CD4-positive, CD25-positive, alpha-beta regulatory T cell (primary cell): ENCODE measurements around the gene SLC6A13. TPM values are rescaled to one million over a fixed set of nuclear protein-coding genes. Genes with fewer than 3 reads are reported as not detected.
"Not testable (repeated sequence)": the region's sequence is repeated elsewhere in the genome, so short reads cannot be mapped to it uniquely, and the experiment has no call there.

Source experiments
- ATAC-seq, 2 donors: fragments of 150-1000 bp; cut with Tn5 transposase; one replicate each; pipeline ENCODE4 v1.10.0; 2021; ENCODE audit warnings: low read depth in 2 of 2, moderate number of reproducible peaks in 2 of 2, moderate library complexity in 1 of 2
- DNase-seq, 3 donors: peaks; one replicate each; pipeline versions ENCODE4 v3.0.0 to v3.0.0-alpha.2; 2012 to 2022; ENCODE audit warnings: mixed read lengths in 1 of 3
- H3K27ac ChIP-seq: one replicate; pipeline ENCODE4 v1.7.0; 2013; ENCODE audit warnings: mild to moderate bottlenecking, low read length; ENCODE audit not compliant: insufficient read depth, poor library complexity, severe bottlenecking
- H3K27me3 ChIP-seq: one replicate; pipeline ENCODE4 v1.7.0; 2013; ENCODE audit warnings: low read length; ENCODE audit not compliant: control insufficient read depth, insufficient read depth
- H3K36me3 ChIP-seq: one replicate; pipeline ENCODE4 v1.7.0; 2013; ENCODE audit warnings: mild to moderate bottlenecking, low read length, moderate library complexity; ENCODE audit not compliant: control insufficient read depth, insufficient read depth
- H3K4me1 ChIP-seq: 2 replicates; pipeline ENCODE4 v1.7.0; 2013; ENCODE audit warnings: mild to moderate bottlenecking, low read length; ENCODE audit not compliant: insufficient read depth, control insufficient read depth, poor library complexity, severe bottlenecking
- H3K4me3 ChIP-seq: one replicate; pipeline ENCODE4 v1.7.0; 2013; ENCODE audit warnings: low read depth, mild to moderate bottlenecking, low read length, moderate library complexity
- H3K9me3 ChIP-seq, 2 experiments: 1 replicate in 1 of 2; 2 replicates in 1 of 2; pipeline ENCODE4 v1.7.0; 2013; ENCODE audit warnings: low read length in 2 of 2, mild to moderate bottlenecking in 1 of 2, moderate library complexity in 1 of 2; ENCODE audit not compliant: control insufficient read depth in 2 of 2
- H3K27ac Mint-ChIP-seq, 3 donors: one replicate each; pipeline ENCODE4 v1.8.0; 2020 to 2022; ENCODE audit warnings: mild to moderate bottlenecking in 3 of 3, mixed read lengths in 3 of 3, moderate library complexity in 2 of 3
- H3K27me3 Mint-ChIP-seq: one replicate; pipeline ENCODE4 v1.8.0; 2022; ENCODE audit warnings: mild to moderate bottlenecking, mixed read lengths
- H3K36me3 Mint-ChIP-seq: one replicate; pipeline ENCODE4 v1.8.0; 2020; ENCODE audit warnings: mixed read lengths
- H3K4me1 Mint-ChIP-seq, 4 donors: one replicate each; pipeline ENCODE4 v1.8.0; 2020 to 2022; ENCODE audit warnings: mixed read lengths in 4 of 4, mild to moderate bottlenecking in 1 of 4
- H3K4me3 Mint-ChIP-seq, 4 donors: one replicate each; pipeline ENCODE4 v1.8.0; 2020 to 2022; ENCODE audit warnings: mild to moderate bottlenecking in 4 of 4, mixed read lengths in 4 of 4, moderate library complexity in 3 of 4
- H3K9me3 Mint-ChIP-seq, 7 donors: one replicate each; pipeline ENCODE4 v1.8.0; 2020 to 2022; ENCODE audit warnings: mixed read lengths in 7 of 7, mild to moderate bottlenecking in 3 of 7, moderate library complexity in 2 of 7
- polyA plus RNA-seq, 4 donors: library from polyadenylated mRNA; unstranded; fragments of 300-500 nt; fragmentation: Illumina TruSeq; gene quantifications; one replicate each; pipeline ENCODE4 v1.2.3, GENCODE V29; 2021
- total RNA-seq: library from RNA; stranded (reverse); gene quantifications from one replicate; pipeline ENCODE4 v1.2.3, GENCODE V29; 2022

SLC6A13 gene
- total and polyA plus RNA-seq, 5 donors from 2014 or later = 0.49 TPM; not detected in 4

DNA sequence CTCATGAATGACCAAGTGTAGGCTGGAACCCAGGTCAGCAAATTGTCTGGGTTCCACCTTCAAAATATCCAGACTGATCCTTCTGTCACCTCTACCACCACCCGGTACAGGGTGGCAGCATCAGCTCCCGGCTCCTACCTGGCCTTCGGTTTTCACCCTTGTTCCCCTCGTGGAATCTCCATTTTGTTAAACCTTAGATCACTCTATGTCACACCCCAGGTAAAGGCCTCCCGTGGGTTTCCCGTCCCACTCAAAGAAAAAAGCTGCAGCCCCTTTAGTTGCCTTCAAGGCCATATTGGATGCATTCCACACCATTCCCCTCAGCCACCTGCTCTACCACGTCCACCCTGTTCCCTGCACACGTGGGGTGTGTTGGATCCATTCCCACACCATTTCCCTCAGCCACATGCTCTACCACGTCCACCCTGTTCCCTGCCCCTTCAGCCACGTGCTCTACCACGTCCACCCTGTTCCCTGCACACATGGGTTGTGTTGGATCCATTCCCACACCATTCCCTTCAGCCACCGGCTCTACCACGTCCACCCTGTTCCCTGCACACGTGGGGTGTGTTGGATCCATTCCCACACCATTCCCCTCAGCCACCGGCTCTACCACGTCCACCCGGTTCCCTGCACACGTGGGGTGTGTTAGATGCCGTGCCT, 23.8 kb downstream of the SLC6A13 start:
- H3K4me1 ChIP-seq = no peaks in the 10 kb centered on the region
- Mint-ChIP-seq H3K27ac (no peak overlapping the region), H3K4me3 (no peak overlapping the region), H3K36me3 (peaks cover 4% of the 10 kb centered on the region), H3K9me3 (peaks cover 2 to 21% (median 10%) of the 10 kb centered on the region in 7 donors), H3K4me1 (no peaks in the 10 kb centered on the region), H3K27me3 (no peaks in the 10 kb centered on the region)
- no peak for ATAC-seq
- H3K27me3 ChIP-seq = peaks cover 4% of the 10 kb centered on the region
- peaks cover 0 to 6% of the 10 kb centered on the region in 2 experiments for H3K9me3 ChIP-seq
- H3K27ac ChIP-seq = no peak overlapping the region
- no peak overlapping the region for H3K4me3 ChIP-seq
- DNase-seq = no peak
- no peaks in the 10 kb centered on the region for H3K36me3 ChIP-seq

DNA sequence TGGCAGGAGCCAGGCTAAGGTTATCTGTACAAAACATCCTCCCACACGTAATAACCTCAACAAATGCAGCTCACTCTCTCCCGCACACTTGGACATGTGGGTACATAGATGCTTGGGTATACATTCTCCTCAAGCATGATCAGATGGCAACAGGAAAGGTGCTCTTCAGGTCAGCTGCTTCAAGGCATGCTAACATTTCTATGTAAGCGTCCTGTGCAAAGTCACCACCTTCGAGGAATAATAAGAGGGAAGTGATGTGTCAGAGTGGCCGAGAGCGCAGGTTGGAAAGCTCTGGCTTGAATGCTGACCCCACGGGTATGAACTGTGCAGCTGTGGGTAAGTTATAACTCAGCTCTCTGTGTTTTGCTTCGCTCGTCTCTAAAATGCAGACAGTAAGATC, 24.5 kb downstream of the SLC6A13 start:
- Mint-ChIP-seq H3K36me3 (peaks cover 4% of the 10 kb centered on the region), H3K9me3 (peaks cover 2 to 21% (median 12%) of the 10 kb centered on the region in 7 donors), H3K27me3 (no peaks in the 10 kb centered on the region), H3K4me3 (no peak overlapping the region), H3K27ac (no peak overlapping the region), H3K4me1 (no peaks in the 10 kb centered on the region)
- no peaks in the 10 kb centered on the region for H3K36me3 ChIP-seq
- DNase-seq (no peak), ATAC-seq (no peak)
- H3K27ac ChIP-seq = no peak overlapping the region
- no peak overlapping the region for H3K4me3 ChIP-seq
- no peaks in the 10 kb centered on the region for H3K4me1 ChIP-seq
- H3K9me3 ChIP-seq = peaks cover 0 to 6% of the 10 kb centered on the region in 2 experiments
- no peaks in the 10 kb centered on the region for H3K27me3 ChIP-seq

DNA sequence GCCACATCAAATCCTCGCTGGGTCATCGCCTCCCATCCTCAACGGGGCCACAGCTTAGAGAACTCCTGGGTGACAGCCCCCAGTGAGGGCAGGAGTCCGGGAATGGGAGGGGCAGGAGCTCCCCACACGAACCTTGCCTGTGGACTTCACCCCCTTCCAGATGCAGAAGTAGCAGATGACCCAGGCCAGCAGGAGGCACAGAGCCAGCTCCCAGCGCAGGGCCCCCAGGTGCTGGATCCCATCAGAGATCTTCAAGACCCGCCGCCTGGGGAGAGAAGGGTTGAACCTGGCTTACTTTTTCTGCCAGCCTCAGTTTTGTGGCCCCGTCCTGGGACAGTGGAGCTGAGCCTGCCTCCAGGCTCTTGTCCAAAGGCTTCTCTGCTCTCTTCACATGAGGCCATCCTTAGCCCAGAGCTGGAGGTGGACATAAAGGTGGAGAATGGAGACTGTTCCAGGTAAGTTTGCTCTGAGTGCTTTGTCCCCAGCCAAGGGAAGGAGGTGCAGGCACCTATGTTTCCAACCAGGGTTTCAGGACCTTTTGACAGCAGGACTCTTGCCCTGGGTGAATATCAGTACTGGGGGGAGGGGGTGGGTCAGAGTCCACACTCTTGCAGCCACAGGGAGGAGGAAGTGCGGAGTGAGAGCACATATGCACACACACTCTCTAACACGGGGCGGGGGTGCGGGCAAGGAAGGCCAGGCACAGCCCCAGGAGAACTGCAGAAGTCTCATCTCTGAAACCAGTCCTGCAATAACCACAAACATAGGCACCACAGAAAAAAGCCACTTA, 25.4 kb downstream of the SLC6A13 start:
- no peaks in the 10 kb centered on the region for H3K36me3 ChIP-seq
- peaks cover 0 to 6% of the 10 kb centered on the region in 2 experiments for H3K9me3 ChIP-seq
- H3K4me1 ChIP-seq = no peaks in the 10 kb centered on the region
- Mint-ChIP-seq H3K36me3 (no peaks in the 10 kb centered on the region), H3K27ac (no peak overlapping the region), H3K9me3 (peaks cover 0 to 21% (median 12%) of the 10 kb centered on the region in 7 donors), H3K4me1 (no peaks in the 10 kb centered on the region), H3K27me3 (no peaks in the 10 kb centered on the region), H3K4me3 (no peak overlapping the region)
- no peaks in the 10 kb centered on the region for H3K27me3 ChIP-seq
- no peak for DNase-seq
- no peak overlapping the region for H3K4me3 ChIP-seq
- no peak for ATAC-seq
- no peak overlapping the region for H3K27ac ChIP-seq

DNA sequence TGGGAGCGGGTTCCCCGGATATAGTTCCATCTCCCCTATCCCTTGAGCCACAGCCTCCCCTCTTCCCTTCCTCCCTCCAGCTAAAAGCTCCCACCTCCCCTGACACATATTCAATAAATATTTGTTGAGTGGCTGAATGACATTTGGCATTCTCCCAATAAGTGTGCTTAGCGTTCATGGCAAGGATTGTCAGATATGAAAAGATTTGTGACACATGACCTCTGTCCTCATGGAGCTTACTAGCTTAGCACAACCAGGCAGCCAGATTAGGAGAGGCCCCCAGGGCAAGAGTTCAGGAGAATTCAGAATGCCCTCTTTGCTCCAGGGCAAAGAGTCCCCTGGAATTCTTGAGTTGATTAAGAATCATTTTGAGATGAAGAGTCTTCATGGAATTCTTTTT, 26.2 kb downstream of the SLC6A13 start:
- Mint-ChIP-seq H3K36me3 (no peaks in the 10 kb centered on the region), H3K27me3 (no peaks in the 10 kb centered on the region), H3K4me1 (no peaks in the 10 kb centered on the region), H3K27ac (no peak overlapping the region), H3K4me3 (no peak overlapping the region), H3K9me3 (peaks cover 0 to 21% (median 12%) of the 10 kb centered on the region in 7 donors)
- no peaks in the 10 kb centered on the region for H3K27me3 ChIP-seq
- no peak overlapping the region for H3K4me3 ChIP-seq
- H3K36me3 ChIP-seq = no peaks in the 10 kb centered on the region
- H3K27ac ChIP-seq = no peak overlapping the region
- ATAC-seq = no peak
- peaks cover 0 to 6% of the 10 kb centered on the region in 2 experiments for H3K9me3 ChIP-seq
- no peak for DNase-seq
- no peaks in the 10 kb centered on the region for H3K4me1 ChIP-seq

DNA sequence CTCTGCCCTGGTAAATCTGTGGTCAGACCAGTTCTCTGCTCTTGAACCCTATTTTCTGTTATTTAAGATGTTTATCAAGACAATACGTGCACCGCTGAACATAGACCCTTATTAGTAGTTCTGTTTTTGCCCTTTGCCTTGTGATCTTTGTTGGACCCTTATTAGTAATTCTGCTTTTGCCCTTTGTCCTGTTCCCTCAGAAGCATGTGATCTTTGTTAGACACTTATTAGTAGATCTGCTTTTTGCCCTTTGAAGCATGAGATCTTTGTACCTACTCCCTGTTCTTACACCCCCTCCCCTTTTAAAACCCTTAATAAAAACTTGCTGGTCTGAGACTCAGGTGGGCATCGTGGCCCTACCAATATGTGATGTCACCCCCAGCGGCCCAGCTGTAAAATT, 26.7 kb downstream of the SLC6A13 start:
- H3K27ac ChIP-seq, H3K4me1 ChIP-seq, H3K36me3 Mint-ChIP-seq, H3K27me3 ChIP-seq, H3K36me3 ChIP-seq, H3K4me1 Mint-ChIP-seq, DNase-seq, H3K4me3 Mint-ChIP-seq, H3K27ac Mint-ChIP-seq, ATAC-seq, H3K4me3 ChIP-seq, H3K9me3 ChIP-seq, H3K27me3 Mint-ChIP-seq: not testable (repeated sequence)
- H3K9me3 Mint-ChIP-seq = peaks cover 0 to 21% (median 12%) of the 10 kb centered on the region in 7 donors

DNA sequence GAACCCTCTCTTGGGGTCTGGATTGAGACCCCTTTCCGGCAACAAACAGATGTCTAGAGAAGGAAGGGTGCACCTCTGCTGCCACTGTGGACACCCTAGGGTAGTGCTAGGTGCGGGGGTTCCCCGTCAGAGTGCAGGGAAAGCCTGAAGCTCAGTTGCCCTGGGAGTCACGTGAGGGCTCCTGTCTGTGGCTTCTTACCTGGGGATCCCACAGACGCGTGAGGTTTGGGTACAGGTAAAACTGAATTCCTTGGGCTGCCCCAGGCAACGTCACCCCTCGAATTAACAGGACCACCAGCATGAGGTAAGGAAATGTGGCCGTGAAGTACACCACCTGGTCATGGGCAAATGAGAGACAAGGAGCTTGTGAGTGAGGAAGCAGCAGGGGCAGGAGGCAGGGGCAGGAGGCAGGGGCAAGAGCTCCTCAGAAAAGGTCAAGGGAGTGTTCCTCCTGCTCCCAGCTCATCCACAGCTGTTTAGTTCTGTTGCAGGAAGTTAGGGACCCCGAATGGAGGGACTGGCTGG, 27.7 kb downstream of the SLC6A13 start:
- Mint-ChIP-seq H3K4me3 (no peak overlapping the region), H3K4me1 (no peaks in the 10 kb centered on the region), H3K9me3 (peaks cover 0 to 21% (median 9%) of the 10 kb centered on the region in 7 donors), H3K27me3 (peaks cover 4% of the 10 kb centered on the region), H3K27ac (no peak overlapping the region), H3K36me3 (no peaks in the 10 kb centered on the region)
- Histone ChIP-seq H3K27me3 (no peaks in the 10 kb centered on the region), H3K27ac (no peak overlapping the region), H3K9me3 (peaks cover 0 to 6% of the 10 kb centered on the region in 2 experiments), H3K4me3 (no peak overlapping the region), H3K4me1 (no peaks in the 10 kb centered on the region), H3K36me3 (no peaks in the 10 kb centered on the region)
- no peak for DNase-seq
- ATAC-seq = no peak

DNA sequence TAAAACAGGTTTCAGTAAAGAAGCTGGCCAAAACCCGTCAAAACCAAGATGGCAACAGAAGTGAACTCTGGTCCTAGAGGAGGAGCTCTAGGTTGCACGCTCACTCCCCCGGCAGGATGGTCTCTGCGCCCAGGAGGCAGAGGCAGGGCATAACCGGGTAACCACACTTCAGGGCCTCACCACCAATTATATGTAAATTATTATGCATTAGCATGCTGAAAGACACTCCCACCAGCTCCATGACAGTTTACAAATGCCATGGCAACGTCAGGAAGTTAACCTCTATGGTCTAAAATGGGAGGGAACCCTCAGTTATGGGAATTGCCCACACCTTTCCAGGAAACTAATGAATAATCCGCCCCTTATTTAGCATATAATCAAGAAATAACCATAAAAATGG, 28.6 kb downstream of the SLC6A13 start:
- Histone ChIP-seq H3K36me3 (no peaks in the 10 kb centered on the region), H3K4me3 (no peak overlapping the region), H3K4me1 (no peaks in the 10 kb centered on the region), H3K27me3 (no peaks in the 10 kb centered on the region), H3K27ac (no peak overlapping the region), H3K9me3 (peaks cover 0 to 6% of the 10 kb centered on the region in 2 experiments)
- no peak for DNase-seq
- H3K27me3 Mint-ChIP-seq = peaks cover 4% of the 10 kb centered on the region
- H3K4me3 Mint-ChIP-seq = no peak overlapping the region
- peaks cover 0 to 19% (median 9%) of the 10 kb centered on the region in 7 donors for H3K9me3 Mint-ChIP-seq
- ATAC-seq = no peak
- no peaks in the 10 kb centered on the region for H3K36me3 Mint-ChIP-seq
- H3K4me1 Mint-ChIP-seq = no peaks in the 10 kb centered on the region
- no peak overlapping the region for H3K27ac Mint-ChIP-seq
